NCI-H2029 (cell line): Measurements from ENCODE around the gene ANKRD31.

ENCODE experiments used
- DNase-seq: peaks from one replicate; lab custom pipeline; 2025; lab: John Stamatoyannopoulos, UW

ANKRD31 gene

DNA sequence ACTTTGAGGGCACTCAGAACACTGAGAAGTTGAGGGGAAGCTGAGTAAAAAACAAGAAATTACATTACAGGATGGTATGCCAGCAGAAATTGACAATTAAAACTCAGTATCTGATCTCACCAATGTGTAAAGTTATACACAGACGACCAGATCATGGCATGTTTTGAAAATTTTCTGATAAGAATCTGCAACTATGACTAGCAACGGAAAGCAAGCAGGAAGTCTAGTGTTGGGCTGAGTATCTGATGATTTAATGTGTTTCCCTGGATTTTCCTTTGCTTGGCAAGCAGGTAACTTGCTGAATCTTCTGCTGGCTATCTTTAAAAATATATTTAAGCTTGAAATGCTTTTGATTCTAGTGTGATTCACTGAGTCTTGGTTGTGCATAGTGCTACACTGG is 179.1 kb downstream of the ANKRD31 start:
- no peak for DNase-seq

DNA sequence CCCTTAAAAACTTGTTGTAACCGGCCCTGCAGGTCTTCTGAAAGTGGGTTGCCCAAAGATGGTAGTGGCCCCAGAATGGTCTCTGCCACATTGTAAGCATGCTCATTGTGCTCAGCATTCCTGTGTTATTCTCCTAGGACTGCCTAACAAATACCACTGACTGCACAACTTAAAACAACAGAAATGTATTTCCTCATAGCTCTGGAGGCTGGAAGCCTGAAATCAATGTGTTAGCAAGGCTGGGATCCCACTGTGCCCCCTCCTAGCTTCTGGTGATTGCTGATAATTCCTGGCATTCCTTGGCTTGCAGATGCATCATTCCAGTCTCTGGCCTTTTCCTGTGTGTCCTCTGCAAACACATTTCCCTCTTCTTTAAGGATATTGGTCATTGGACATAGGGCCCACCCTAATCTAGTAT is 180.9 kb downstream of the ANKRD31 start:
- no peak for DNase-seq

DNA sequence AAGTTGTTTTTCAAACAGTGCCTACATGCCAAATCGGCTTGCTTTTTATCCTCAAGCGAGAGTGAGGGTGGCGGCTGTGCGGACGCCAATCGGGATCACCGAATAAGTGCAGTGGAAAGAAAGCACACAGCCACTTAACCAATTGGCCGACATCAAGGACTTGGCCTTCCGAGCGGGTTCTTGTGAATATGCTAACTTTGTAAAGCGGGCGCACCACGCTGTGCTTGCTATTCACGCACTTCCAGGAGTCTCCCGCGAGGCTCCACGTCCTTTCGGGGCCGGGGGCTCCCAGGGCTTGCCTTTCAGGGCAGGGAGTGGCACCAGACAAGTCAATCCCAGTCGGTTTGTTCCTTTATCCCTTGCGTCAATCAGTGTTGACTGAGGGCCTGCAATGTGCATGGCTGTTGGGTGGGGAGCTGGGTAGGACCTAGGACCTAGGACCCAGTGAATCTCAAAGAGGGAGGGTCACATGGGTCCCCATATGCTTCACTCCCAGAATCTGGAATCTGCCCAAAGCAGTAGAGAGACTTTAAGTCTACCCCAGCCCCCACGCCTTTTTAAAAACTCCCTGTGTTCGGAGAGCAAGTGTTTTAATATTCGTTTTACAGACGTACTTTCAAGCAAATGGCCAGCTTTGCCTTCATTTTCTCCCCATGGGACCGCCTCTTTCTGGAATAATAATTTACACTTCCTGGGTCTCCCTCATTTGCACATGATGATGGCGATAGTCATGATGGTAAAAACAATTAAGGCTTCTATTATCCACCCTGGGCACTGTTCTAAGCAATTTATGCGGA is 182.3 kb downstream of the ANKRD31 start:
- DNase-seq = no peak

DNA sequence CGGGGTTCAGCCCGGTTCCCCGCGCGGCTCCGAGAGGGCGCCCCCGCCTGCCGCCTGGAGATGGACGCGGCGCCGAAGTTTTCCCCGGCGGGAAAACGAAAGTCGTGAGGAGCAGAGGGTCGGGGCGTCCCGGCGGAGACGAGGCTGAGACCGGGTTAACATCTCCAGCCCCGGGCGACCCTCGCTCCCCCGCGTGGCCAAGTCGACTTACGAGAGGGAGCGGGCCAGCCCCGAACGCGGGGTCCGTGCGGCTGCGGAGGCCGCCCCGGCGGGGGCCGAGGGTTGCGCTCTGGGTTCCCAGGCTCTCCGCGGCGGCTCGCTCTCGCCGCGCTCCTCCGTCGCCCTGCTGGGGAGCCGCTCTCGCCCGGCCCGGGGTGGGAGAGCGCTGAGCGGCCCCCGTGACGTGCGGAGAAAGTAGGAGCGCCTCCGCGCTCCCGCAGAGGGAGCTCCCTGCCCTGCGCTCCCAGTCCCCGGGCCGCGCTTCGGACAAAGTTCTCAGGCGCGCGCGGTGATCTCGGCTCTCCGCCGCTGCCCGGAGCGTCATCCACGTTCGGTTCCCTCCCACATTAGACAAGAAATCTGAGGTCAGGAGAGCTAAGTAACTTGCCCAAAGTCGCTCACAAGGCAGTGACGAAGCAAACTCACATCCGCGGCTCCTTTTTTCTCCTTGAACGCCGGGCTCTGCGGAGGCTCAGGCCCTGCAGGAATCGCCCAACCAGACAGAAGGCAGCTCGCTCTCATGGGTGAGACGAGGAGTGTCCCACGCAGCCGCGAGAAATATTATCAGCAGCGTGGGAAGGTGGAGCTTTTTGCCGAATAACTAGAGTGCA is 183.2 kb downstream of the ANKRD31 start:
- no peak for DNase-seq

DNA sequence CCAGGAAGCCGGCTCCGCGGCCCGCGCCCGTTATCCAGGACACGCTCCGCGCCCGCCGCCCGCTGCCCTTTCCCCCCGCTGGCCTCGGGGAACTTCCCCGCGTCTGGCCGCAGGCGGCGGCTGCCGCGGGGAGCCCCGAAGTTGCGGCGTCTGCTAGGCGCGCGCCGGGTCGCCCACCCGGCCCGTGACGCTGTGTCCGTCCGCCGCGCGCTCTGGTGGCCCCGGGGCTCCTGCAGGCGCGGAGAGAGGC is 183.7 kb downstream of the ANKRD31 start:
- DNase-seq = no peak

DNA sequence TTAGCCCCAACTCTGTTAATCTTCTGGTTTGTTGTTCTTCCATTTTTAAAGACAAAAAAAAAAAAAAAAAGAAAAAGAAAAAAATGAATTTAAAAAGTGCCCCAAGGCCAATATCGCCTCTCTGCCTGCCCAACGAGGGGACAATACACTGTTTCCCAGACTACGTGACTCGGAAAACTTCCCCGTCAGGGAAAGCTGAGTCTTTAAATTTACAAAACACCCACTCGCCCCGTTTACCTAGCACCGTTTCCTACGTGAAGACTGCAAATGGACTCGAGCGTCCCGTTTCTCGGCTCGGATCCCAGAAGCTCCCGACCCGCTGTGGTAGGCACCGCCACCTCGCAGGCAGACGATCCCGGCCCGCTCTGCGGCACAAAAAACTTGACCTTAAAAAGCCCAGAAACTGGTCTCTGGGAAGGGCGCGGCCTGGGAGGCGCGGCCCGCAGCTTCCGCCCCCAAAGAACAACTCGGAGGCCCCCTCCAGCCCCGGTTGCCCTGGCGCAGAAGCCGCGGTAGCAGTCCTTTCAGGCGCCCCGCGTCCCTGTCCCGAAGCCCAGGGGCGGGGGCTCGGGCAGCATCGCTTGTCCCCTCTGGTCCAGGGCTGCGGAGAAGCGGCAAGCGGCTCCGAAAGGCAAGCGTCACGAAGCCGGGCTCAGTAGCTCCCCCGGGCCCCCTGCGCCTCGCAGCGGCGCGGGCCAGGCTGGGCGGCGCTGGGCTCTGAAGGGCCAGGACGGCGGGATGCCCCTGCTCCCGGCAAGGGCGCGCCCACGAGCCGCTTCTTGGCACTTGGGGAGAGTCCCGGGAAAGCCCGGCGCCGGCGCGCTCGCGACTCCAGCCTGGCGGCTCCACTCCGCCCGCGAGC is 184.3 kb downstream of the ANKRD31 start, which contains the start of gene GCNT4:
TSS of gene GCNT4 (minus strand) at position 367 of the 862 bp plus-strand sequence. CDS start 22,521 bp downstream, outside the sequence.
- DNase-seq = no peak

DNA sequence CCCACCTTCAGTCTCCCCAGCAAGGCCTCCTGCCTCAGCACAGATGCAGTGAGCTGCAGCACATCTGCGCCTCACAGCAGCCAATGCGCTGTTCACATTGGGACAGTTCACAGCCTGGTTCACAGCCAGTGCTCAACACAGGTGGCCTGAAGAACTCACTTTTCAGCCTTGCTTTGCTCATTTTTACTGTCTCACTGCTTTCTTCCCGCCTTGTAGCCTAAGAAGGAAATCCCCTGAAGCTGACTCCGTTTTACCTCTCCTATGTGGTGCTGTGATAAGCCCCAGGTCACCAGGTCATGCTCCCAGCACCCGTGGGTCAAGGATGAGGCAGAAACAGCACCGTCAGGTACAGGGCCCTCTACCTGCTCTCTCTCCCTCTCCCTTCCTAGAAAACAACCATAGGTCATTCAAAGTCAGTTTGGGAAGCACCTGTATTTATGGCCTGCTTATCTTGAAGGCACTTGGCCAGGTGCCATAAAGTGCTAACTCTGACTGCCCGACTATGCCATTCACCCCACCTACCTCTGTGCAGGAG is 185.4 kb downstream of the ANKRD31 start:
- DNase-seq = no peak

DNA sequence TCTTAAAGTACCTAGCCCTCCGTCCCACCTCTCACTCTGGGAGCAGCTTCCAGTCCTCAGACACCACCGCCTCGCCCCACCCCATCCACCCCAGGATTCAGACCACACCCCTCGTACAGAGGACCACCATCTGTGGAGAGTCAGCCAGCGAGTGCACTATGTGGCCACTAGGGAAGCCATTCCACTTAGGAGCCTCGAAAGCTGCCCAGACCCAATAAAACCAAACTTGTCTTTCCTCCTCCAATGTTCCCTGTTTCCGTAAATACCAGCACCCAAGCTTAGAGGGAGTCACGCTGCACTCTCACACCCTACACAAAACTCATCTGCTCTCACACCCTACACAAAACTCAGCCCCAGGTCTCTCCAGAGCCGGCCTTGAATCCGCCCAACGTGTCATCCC is 186.3 kb downstream of the ANKRD31 start:
- DNase-seq = no peak

DNA sequence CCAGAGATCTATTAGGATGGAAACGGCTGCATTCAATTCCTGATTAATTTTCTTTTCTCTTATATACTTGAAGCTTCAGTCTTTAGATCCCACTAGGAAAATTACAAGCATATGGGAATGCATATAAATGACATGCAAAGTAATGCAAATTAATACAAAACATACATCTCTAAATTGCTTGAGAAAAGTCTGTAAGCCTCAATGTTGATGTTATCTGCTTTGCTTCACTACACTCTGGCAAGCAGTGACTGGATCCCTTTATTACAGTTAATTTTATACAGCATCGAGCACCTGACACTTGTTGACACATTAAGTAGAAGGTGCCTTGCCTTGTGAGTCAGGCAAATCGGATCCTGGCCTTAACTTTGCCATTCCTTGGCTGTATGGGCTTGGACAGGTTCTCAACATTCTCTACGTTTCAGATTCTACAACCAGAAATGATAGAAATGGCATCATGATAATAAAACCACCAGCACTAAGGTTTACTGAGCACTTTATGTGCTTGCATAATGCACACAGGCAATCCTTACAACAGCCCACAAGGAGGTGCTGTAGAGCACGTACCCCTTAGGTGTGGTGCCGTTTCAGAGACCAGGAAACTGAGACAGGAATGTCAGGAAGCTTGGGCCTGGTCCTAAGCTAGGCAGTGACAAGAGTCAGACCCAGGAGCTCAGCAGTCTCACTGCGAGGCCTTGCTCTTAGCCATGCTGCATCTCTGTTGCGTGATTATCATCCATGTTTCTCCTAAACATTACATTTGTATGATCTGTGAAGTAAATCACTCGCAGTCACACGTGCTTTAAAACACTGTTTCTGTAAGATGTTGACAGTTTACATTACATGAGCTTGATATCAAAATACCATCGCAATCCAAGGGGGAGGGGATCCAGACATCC is 187.0 kb downstream of the ANKRD31 start:
- DNase-seq = peak; percentile 51

DNA sequence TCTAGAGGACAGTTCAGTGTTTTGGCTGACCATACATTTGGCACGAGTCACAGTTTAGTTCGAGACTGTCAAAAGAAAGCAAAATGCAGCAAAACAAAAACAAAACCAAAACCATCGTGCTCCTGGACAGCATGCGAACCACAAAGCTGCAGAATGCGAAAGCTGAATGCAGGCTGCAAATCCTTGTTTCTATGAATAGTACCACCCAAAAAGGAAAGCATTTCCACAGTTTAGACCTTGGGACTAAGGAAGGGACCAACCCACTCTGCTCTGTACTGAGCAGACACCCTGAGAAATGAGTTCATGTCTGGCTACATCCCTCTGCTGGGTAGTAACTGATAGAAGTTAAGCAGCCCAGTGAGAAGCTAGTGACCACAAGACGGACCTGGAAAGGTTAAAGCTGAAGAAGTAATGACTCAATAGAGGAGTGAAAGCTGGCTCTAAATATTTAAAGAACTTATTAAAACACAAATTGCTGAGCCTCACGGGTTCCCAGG is 188.2 kb downstream of the ANKRD31 start:
- DNase-seq = no peak

DNA sequence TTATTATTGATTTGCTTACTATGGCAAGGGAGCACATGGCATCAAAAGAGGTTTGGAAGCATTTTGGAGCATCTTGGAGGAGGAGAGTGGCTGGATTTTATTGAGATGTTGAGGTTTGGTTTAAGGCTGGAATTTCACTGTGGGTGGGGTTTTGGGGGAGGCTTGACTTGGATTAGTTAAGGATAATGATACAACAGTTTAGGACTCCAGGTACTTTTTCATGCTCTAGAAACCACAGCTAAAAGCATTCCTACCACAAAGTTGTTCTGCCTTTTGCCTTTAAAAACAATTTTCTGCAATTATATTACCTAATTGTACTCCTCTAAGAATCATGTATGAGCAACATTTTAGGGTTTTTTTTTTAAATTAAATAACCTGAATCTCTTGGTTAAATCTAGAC is 189.3 kb downstream of the ANKRD31 start:
- no peak for DNase-seq

DNA sequence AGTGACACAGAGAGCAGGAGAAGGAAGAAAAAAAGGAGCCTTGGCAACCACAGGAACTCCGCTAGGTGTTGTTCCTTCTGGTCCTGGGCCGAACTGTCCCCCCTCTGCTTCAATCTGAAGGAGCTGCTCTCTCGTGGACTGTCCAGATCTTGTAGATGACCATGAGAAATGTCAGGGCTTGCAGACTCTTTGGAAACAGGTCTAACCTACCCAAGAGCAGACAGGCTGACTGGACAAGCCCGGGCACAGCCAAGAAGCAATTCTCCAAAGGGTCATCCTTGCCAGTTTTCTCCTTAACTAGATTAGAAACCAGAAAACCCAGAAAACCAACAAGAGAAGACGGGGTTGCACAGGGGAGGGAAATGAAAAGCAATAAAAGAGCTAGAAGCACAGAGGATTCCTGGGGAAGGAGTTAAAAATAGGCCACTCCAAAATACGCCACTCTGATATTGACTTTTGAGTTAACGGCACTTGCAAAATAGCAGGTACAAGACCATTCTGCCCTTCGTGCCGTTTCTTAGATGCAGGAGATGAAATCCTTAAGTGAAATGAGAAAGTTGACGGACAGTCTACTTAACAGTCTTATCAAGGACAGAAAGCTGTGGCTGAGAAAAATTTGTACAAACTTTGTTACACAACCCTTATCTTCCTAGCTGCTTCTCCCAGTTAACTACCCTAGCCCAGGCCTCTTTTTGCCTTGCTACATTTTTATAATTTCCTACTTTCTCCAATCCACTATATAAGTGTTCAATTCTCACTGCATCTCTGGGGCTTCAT is 190.1 kb downstream of the ANKRD31 start:
- DNase-seq = no peak

DNA sequence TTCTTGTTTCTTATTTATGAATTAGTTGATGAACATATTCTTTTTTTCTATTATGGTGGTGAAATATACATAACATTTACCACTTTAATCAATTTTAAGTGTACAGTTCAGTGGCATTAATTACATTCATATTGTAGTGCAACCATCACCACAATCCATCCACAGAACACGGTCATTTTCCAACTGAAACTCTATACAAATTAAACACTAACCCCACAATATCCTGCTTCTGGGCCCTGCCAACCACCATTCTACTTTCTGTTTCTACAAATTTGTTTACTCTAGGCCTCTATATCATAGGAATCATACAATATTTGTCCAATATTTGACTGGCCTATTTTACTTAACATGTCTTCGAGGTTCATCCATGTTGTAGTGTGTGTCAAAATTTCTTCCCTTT is 191.6 kb downstream of the ANKRD31 start:
- DNase-seq = peak; percentile 26

DNA sequence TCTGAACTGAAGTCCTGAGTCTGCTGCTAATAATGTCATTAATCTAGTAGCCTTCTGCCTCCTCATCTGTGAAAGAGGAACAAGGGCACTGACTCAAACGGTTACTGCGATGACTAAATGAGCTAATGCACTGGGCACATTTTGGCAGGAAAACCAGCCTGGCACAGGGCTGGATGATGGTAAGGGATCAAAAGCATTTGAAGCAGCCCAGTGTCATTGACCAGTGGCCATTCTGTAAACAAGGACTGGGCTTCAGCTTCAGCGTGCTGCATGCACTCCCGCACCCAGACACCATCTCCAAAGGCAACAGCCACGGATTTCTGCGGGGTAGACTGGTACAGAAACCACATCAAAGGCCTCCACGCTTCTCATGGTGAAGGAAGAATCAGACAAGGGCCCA is 192.3 kb downstream of the ANKRD31 start:
- peak; percentile 42 for DNase-seq

DNA sequence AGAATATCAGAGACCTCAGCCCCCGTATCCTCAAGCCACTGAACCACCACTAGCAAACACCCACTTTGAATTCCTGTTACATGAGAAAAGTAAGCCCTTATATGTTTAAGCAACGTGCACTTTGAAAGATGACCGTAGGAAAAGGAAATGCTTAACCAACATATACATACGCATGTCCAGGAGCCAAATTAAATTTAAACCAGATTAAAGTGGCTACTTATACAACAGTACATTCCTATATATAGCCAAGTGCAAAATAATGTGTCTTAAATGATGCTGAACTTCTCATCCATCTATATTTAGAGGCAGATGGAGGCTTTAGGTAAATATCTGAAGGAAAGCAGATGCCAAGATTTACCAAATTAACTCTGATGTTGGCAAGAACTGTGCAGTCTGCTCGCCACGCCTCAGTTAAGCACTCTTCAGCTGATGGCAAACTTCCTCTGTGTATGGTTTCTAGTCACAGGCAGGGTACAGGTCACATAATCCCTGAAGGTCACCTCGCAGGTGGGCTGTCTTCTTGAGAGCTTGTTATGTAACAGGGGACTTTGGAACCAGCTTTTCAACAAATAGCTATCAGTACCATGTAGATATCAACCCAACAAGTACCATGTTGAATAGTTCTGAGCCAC is 192.9 kb downstream of the ANKRD31 start:
- DNase-seq = no peak

DNA sequence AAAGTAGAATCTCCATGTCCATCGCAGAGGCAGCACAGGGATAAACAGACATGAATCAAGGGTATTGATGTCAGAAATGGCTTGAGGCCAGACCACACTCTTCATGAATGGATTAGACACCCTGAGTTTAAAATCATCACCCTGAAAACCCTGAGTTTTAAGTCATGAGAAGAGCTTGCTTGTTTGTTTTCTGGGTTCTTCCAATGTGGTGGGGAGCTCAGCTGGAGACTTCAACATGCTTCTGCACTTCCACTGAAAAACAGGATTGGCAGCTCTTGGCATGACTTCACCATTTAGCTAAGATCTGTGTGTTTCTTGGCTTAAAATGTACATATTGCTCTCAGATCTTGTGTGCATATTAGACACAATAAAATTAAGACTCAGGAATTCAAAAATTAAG is 194.2 kb downstream of the ANKRD31 start:
- no peak for DNase-seq

DNA sequence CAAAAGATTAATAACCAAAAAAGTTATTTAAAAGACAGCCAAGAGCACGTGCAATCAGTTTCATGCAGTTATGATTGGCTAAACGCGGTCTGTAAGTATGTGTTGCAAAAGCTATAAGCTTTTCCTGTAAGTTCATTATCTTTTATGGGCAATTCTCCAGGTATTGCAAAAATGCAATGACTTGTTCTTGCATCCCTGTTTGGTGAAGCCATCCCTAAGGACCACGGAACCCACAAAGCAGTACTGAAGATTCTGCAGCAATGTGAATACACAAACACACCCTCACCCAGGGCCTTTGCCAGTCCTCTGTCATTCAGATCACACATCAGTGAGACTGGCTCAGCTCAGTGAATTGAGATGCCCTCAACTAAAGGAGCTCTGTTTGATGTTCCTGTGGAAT is 195.7 kb downstream of the ANKRD31 start:
- DNase-seq = no peak

DNA sequence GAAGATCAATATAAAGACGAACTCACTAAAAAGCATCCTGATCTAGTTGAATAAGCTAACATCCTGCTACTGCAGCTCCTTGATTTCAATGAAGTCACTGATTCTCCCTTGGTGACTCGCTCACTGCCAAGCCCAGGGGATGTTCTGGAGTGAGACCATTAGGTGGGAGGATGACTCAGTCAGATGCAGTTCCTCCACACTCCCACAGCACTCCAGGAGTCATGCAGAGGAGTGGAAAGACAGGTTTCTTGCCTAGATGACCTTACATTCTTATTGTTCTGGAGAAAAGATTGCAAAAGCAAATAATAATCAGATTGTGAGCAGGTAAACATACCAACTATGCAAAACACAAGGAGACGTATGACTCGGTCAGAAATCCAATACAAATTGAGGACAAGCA is 199.6 kb downstream of the ANKRD31 start:
- DNase-seq = peak; percentile 52

DNA sequence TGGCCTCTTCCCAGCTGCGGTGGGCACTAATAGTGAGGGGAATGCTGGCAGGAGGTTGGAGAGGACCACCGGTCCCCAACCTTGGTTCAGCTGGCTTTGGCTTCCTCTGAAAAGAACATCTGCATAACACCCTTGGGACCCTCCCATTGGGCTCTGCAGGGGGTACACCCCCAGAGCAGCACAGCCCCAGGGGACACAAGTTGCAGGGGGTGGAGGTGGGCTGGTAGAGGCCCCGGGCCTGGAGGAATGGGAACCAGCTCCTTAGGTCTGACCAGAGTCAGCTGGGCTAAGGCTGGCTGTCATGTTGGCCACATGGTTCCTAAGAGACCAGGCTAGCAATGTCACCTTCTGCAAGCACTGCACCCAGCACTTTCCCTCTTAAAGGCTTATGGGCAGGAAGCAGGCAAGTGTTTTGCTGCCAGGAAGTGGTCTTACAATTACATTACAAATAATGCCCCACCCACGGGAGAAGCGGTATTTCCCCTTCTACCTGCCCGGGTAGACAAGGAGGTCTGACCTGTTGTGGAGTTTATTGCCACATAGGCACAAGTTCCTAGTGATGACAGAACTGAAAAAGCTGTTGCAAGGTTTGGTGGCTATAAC is 202.4 kb downstream of the ANKRD31 start:
- DNase-seq = peak; percentile 81
